GM12865 (cell line): ENCODE data around the gene ASTN1.

Experiments used
- DNase-seq: peaks from one replicate; pipeline ENCODE4 v3.0.0; 2010; ENCODE audit warnings: low read depth
- H3K4me3 ChIP-seq: 2 replicates; pipeline ENCODE4 v1.5.1; 2011; ENCODE audit warnings: mild to moderate bottlenecking, low read depth, low read length, control low read depth
- TF ChIP-seq, protein P1 (sequence below): IDR thresholded peaks from 2 replicates; pipeline ENCODE4 v1.5.1; 2011; ENCODE audit warnings: low read length, control low read depth, low read depth, inconsistent platforms; ENCODE audit not compliant: insufficient read depth; ENCODE audit errors: missing control alignments

Gene ASTN1

GRCh38 chr1:177024623-177025022, 139.9 kb downstream of the ASTN1 start:
- no peak for DNase-seq
- no peak overlapping the region for H3K4me3 ChIP-seq
- TF ChIP-seq, protein P1, sequence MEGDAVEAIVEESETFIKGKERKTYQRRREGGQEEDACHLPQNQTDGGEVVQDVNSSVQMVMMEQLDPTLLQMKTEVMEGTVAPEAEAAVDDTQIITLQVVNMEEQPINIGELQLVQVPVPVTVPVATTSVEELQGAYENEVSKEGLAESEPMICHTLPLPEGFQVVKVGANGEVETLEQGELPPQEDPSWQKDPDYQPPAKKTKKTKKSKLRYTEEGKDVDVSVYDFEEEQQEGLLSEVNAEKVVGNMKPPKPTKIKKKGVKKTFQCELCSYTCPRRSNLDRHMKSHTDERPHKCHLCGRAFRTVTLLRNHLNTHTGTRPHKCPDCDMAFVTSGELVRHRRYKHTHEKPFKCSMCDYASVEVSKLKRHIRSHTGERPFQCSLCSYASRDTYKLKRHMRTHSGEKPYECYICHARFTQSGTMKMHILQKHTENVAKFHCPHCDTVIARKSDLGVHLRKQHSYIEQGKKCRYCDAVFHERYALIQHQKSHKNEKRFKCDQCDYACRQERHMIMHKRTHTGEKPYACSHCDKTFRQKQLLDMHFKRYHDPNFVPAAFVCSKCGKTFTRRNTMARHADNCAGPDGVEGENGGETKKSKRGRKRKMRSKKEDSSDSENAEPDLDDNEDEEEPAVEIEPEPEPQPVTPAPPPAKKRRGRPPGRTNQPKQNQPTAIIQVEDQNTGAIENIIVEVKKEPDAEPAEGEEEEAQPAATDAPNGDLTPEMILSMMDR: no peak

DNA sequence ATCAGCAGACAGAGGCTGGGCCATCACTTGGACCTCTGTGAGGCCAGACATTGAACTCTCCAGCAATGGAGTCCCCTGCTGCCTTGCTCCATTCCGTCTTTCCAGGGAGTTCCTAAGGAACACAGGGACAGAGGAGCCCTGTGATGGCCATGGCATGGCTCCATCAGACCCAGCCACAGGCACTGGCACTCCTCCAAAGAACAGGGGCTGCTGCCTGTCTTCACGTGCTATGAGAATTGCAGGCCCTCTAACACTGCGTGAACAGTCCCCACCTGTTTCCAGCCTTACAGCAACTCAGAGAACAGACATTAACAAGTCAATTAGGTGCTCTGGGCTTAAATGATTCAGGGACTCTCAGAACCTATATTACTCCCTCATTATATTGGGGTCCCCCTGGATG, 140.8 kb downstream of the ASTN1 start:
- no peak for DNase-seq
- no peak overlapping the region for H3K4me3 ChIP-seq
- TF ChIP-seq, protein P1: no peak

- no peak overlapping the region for H3K4me3 ChIP-seq
- no peak for DNase-seq
- TF ChIP-seq, protein P1: no peak
Measured at GRCh38 chr1:177023249-177023648, 141.3 kb downstream of the ASTN1 start.

- H3K4me3 ChIP-seq: no peak overlapping the region
- TF ChIP-seq, protein P1: no peak
- DNase-seq: no peak
Measured at GRCh38 chr1:177021687-177022086, 142.8 kb downstream of the ASTN1 start.

DNA sequence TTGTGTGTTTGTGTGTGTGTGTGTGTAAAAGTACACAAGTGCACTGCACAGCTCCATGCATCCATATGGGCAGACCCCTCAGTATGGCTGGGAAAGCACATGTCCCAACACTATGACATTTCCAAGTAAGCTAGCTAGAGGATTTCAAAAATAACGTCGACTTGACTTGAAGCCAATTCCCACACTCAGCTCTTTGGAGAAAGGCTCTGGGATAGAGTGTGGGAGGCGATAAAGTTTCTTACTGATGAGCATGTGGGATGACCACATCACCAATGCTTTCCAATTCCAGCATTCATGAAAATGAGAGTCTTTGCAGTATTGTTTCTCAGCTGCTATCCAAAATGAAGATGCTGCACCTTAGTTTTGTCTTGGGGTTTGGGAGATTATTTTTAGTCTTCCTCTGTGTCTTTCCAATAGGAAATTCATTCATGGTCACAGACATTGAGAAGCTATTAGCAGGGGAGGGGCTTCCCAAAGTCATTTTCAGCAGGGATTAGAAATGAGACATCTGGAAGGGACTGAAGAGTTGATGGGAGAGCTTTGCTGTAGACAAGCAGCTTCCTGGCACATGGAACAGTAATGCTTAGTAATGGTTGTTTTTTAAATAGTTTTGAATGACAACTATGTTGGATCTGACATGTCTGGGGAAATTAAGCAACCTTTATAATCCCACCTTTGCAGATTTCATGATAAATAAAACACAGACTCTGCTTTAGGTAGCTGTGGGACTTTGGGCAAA, 143.5 kb downstream of the ASTN1 start:
- H3K4me3 ChIP-seq: no peak overlapping the region
- TF ChIP-seq, protein P1: no peak
- no peak for DNase-seq

DNA sequence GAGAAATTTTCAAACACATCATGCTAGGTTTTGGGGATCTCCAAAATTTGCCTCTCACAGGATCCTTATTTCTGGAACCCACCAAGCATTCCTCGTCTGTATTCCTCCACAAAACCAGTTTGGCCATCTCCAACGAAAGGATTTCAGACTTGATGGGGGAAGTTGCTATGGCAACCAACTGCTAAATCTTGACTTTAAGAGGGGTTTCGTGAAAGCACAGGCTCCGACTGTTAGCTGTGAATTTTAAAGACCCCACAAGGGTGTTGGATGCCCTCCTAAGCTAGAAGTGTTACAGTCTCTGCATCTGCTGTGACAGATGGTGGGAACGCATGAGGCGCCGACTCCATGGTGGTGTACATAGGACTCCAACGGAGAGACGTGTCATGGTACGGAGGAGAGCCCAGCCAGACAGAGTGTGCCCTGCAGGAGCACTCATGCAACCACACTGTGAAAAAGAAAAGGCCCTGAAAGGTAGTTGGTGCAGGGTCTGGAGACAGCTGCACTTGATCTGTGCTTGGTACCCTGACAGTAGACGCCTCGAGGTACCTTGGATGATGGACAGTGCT, 147.1 kb downstream of the ASTN1 start:
- no peak overlapping the region for H3K4me3 ChIP-seq
- DNase-seq: no peak
- TF ChIP-seq, protein P1: no peak
